ENCODE results near the gene CELSR3. TPM values are rescaled to one million over a fixed set of nuclear protein-coding genes. Genes with fewer than 3 reads are reported as not detected.
A peak's percentile ranks its signal among the peaks of the same experiment; 100 is the strongest.

The CELSR3 gene
- total RNA-seq (2014; rRNA removed; shearing (Covaris generic)) = 1.1 and 1.7 TPM in 2 replicates

GRCh38 chr3:48662753-48663488 lies at the start of gene CELSR3:
Gene CELSR3 (minus strand): TSS chr3:48662886. CDS start chr3:48662634, 252 bp downstream.
- no peaks in the 10 kb centered on the region for H3K36me3 ChIP-seq
- H3K4me3 ChIP-seq = peak within 1 kb of the TSS; percentile 71
- no peaks in the 10 kb centered on the region for H3K4me1 ChIP-seq
- no peak for DNase-seq
- H3K27me3 ChIP-seq = no peaks in the 10 kb centered on the region
- H3K27ac ChIP-seq = peak within 1 kb of the TSS; percentile 76
- peaks cover 3% of the 10 kb centered on the region; the same call in 1 of the 2 replicates for H3K9me3 ChIP-seq (replicated peaks)

- Histone ChIP-seq H3K27ac (no peak overlapping the region), H3K36me3 (peaks cover 47% of the 10 kb centered on the region)
Measured at GRCh38 chr3:48711727-48712126, 49.0 kb upstream of the CELSR3 start.

GRCh38 chr3:48709051-48709461 lies 46.4 kb upstream of the CELSR3 start:
- DNase-seq = no peak
- Histone ChIP-seq H3K4me1 (no peaks in the 10 kb centered on the region), H3K27me3 (no peaks in the 10 kb centered on the region), H3K36me3 (peaks cover 45% of the 10 kb centered on the region), H3K9me3 (replicated peaks) (no peaks in the 10 kb centered on the region), H3K4me3 (no peak overlapping the region), H3K27ac (no peak overlapping the region)

More at GRCh38 chr3:48711727-48712126, 49.0 kb upstream of the CELSR3 start:
- Histone ChIP-seq H3K4me1 (no peaks in the 10 kb centered on the region), H3K9me3 (replicated peaks) (no peaks in the 10 kb centered on the region), H3K4me3 (no peak overlapping the region), H3K27me3 (no peaks in the 10 kb centered on the region)
- DNase-seq = no peak

DNA sequence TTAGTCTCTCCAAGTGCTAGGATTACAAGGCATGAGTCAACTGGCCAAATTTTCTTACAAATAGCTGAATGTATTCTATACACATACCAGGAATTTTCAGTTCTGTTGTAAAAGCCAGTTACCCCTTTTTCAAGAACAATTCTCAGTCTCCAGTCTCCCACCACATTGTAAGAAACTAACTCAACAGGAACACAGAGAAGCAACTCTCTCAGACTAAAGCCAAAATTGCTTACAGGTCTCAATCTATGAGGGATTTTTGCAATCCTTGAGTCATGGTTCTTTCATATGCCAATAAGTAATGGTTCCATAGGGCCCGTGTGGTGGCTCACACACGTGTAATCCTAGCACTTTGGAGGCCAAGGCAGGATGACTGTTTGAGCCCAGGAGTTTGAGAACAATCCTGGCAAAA lies 45.8 kb upstream of the CELSR3 start:
- Histone ChIP-seq H3K4me1 (no peaks in the 10 kb centered on the region), H3K4me3 (no peak overlapping the region), H3K9me3 (replicated peaks) (no peaks in the 10 kb centered on the region), H3K36me3 (peaks cover 41% of the 10 kb centered on the region), H3K27me3 (no peaks in the 10 kb centered on the region), H3K27ac (no peak overlapping the region)
- DNase-seq = no peak

- Histone ChIP-seq H3K27ac (no peak overlapping the region), H3K4me1 (no peaks in the 10 kb centered on the region), H3K36me3 (peaks cover 35% of the 10 kb centered on the region), H3K4me3 (no peak overlapping the region), H3K27me3 (no peaks in the 10 kb centered on the region), H3K9me3 (replicated peaks) (no peaks in the 10 kb centered on the region)
- DNase-seq = no peak
Measured at GRCh38 chr3:48707157-48707556, 44.5 kb upstream of the CELSR3 start.

GRCh38 chr3:48702320-48702920 lies 39.7 kb upstream of the CELSR3 start:
- Histone ChIP-seq H3K4me1 (no peaks in the 10 kb centered on the region), H3K27me3 (no peaks in the 10 kb centered on the region), H3K27ac (no peak overlapping the region), H3K4me3 (no peak overlapping the region), H3K36me3 (peaks cover 53% of the 10 kb centered on the region), H3K9me3 (replicated peaks) (no peaks in the 10 kb centered on the region)
- no peak for DNase-seq

GRCh38 chr3:48700731-48701405 lies 38.2 kb upstream of the CELSR3 start:
- Histone ChIP-seq H3K9me3 (replicated peaks) (no peaks in the 10 kb centered on the region), H3K36me3 (peaks cover 49% of the 10 kb centered on the region), H3K4me3 (no peak overlapping the region), H3K27ac (no peak overlapping the region), H3K27me3 (no peaks in the 10 kb centered on the region), H3K4me1 (no peaks in the 10 kb centered on the region)
- DNase-seq = no peak

DNA sequence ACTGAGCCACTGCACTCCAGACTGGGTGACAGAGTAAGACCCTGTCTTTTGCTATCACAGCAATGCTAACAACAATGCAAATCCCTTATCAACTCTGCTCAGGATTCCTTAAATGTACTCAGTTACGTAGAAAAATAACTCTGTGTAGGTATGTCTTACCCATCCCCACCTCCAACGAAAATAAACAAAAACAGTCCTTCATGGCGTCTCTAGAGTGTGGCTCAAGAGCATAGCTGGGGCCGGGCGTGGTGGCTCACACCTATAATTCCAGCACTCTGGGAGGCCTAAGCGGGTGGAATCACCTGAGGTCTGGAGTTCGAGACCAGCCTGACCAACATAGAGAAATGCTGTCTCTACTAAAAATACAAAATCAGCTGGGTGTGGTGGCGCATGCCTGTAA lies 36.2 kb upstream of the CELSR3 start:
- H3K36me3 ChIP-seq = peaks cover 60% of the 10 kb centered on the region
- DNase-seq = no peak

DNA sequence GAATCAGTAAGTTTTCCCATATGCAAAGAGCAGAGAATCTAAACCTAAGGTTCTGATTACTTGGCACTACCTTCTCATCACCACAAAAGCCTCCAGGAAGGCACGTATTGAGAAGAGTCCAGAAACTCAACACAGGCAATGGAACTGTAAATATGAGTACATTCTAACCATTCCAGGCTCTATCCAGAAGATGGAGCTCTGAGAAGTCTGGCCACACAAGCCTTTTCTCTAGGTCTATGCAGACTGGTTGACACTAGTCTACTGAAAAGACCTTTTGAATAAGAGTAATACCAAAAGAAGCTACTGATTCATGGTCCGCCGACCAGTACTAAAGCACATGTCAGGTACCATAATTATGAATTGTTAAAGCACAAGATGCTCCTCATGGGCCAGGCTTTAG lies 35.3 kb upstream of the CELSR3 start:
- H3K9me3 ChIP-seq (replicated peaks) = no peaks in the 10 kb centered on the region
- no peaks in the 10 kb centered on the region for H3K27me3 ChIP-seq
- DNase-seq = no peak
- no peaks in the 10 kb centered on the region for H3K4me1 ChIP-seq
- H3K27ac ChIP-seq = no peak overlapping the region
- H3K36me3 ChIP-seq = peaks cover 70% of the 10 kb centered on the region
- H3K4me3 ChIP-seq = no peak overlapping the region

More for the DNA sequence above, 36.2 kb upstream of the CELSR3 start:
- Histone ChIP-seq H3K4me3 (no peak overlapping the region), H3K9me3 (replicated peaks) (no peaks in the 10 kb centered on the region), H3K27ac (no peak overlapping the region), H3K27me3 (no peaks in the 10 kb centered on the region), H3K4me1 (no peaks in the 10 kb centered on the region)

GRCh38 chr3:48696601-48697000 lies 33.9 kb upstream of the CELSR3 start:
- peaks cover 79% of the 10 kb centered on the region for H3K36me3 ChIP-seq

DNA sequence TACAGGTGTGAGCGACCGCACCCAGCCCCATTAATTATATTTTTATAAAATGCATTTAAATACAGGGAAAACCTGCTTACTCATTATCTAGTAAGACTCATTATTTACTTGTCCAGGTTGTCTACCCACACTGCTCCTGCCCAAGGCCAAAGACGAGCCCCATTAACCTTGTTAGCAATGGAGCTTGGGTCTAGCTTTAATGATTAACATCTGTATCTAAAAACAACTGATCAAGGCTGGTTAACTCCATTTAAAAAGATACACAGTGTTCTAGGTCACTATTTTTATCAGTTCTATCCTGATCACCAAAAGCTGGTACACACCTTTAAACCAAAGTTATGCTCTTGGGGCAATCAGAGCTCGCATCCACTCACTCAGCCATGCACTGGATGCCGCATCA lies 33.5 kb upstream of the CELSR3 start:
- no peaks in the 10 kb centered on the region for H3K9me3 ChIP-seq (replicated peaks)
- H3K4me3 ChIP-seq = no peak overlapping the region
- H3K27ac ChIP-seq = no peak overlapping the region
- DNase-seq = no peak
- no peaks in the 10 kb centered on the region for H3K4me1 ChIP-seq
- no peaks in the 10 kb centered on the region for H3K27me3 ChIP-seq
- peaks cover 84% of the 10 kb centered on the region for H3K36me3 ChIP-seq

More at GRCh38 chr3:48696601-48697000, 33.9 kb upstream of the CELSR3 start:
- Histone ChIP-seq H3K9me3 (replicated peaks) (no peaks in the 10 kb centered on the region), H3K4me1 (no peaks in the 10 kb centered on the region), H3K27me3 (no peaks in the 10 kb centered on the region), H3K4me3 (no peak overlapping the region), H3K27ac (no peak overlapping the region)
- DNase-seq = no peak

DNA sequence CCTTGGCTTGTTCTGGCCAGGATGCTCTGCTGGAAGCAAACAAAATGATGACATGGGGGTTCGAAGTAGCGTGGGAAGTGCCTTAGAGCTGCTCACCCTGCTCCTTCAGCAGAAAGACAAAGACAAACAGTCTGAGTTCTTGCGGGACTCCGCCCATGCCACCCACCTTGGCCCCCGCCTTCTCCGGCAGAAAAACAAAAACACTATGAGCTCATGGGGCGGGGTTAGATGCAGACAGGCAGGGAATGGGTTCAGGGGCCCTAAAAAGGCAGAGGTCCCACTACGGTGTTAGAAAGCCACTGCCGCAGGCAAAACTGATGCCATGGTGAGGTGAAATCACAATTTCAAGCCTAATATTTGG lies 32.7 kb upstream of the CELSR3 start:
- Histone ChIP-seq H3K36me3 (peaks cover 84% of the 10 kb centered on the region), H3K9me3 (replicated peaks) (no peaks in the 10 kb centered on the region), H3K4me3 (no peak overlapping the region), H3K27me3 (no peaks in the 10 kb centered on the region), H3K27ac (no peak overlapping the region), H3K4me1 (no peaks in the 10 kb centered on the region)
- DNase-seq = no peak

DNA sequence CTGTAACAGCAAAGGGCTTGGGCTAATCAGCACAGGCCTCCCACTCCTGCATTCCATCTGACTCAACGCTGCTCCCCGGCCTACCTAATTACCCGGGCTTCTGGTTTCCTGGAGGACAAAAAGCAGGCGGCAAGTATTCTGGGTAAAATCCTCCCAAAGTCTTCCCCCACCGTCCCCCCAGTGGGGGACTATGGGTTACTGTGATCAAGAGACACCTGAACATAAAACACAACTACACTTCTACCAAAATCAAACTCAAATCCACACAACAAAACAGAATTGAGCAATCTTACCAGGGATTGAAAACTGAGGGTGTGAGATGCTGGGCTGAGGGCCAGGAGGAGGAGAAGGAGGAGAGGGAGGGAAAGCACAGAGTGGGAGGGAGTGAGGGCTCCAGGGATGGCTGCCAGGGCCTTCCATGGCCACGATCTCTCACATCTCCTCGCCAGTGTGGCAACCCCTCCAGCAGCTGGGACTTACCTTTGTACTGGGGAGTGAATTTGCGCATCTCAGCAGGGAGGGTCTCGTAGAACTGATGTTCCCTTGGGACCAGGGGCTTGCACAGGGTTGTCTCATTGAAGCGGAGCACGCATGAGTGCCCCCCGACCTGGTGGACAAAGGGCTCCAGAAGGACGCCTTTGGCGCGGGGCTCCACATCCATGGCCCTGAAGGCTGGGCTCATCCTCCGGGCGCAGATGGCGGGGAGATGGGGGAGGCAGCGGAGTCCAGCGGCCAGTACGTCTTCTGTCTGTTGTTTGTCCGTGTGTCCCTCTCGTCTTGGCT lies 32.1 kb upstream of the CELSR3 start:
- no peak for DNase-seq
- H3K4me3 ChIP-seq = no peak overlapping the region
- no peaks in the 10 kb centered on the region for H3K4me1 ChIP-seq
- no peak overlapping the region for H3K27ac ChIP-seq
- H3K9me3 ChIP-seq (replicated peaks) = no peaks in the 10 kb centered on the region
- H3K36me3 ChIP-seq = peaks cover 86% of the 10 kb centered on the region
- H3K27me3 ChIP-seq = no peaks in the 10 kb centered on the region

DNA sequence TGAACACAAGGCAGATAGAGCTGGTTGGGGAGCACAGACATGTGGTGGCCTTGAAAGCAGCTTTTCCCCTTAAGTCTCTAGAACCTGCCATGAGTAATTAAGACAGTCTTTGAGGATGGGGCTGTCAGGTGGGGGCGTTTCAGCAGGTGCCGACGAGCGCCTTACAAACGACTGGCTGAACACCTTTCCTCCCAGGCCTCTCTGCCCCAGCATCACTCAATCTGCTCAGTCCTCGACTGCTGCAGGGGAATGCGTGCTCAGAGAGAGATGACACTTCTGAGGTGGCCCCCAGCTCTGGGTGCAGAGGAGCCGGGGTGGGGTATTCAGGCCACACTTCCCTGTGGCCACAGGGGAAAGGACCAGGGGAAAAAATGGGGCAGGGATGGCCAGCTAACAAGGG lies 31.1 kb upstream of the CELSR3 start:
- H3K27ac ChIP-seq = no peak overlapping the region

More for the DNA sequence above, 31.1 kb upstream of the CELSR3 start:
- no peak overlapping the region for H3K4me3 ChIP-seq
- H3K4me1 ChIP-seq = no peaks in the 10 kb centered on the region
- DNase-seq = no peak
- H3K27me3 ChIP-seq = no peaks in the 10 kb centered on the region
- no peaks in the 10 kb centered on the region for H3K9me3 ChIP-seq (replicated peaks)
- peaks cover 83% of the 10 kb centered on the region for H3K36me3 ChIP-seq

Data from SJCRH30 (cell line).